CD4-positive, alpha-beta T cell (primary cell): Measurements from ENCODE around the gene HOXA9. TPM values are rescaled to one million over a fixed set of nuclear protein-coding genes. Genes with fewer than 3 reads are reported as not detected.

Source experiments
- ATAC-seq: fragments of 200-7000 bp; cut with Tn5 transposase; one replicate; pipeline ENCODE4 v1.10.0; 2022; ENCODE audit warnings: mild to moderate bottlenecking; ENCODE audit not compliant: poor library complexity
- CTCF ChIA-PET: fragments of 350-600 bp; sonication (Branson Sonifier 250); formaldehyde crosslinking; loops from one replicate; lab custom pipeline; 2021; ENCODE audit warnings: antibody characterized with exemption, inconsistent platforms; lab: Charles Lee
- POLR2A ChIA-PET: fragments of 350-600 bp; sonication (Branson Sonifier 250); formaldehyde crosslinking; loops from one replicate; lab custom pipeline; 2021; ENCODE audit warnings: antibody characterized with exemption, inconsistent platforms; lab: Charles Lee
- DNase-seq, 14 experiments: peaks; one replicate each; pipeline ENCODE4 v3.0.0-alpha.2; 2013 to 2020; ENCODE audit warnings: mixed read lengths in 2 of 14
- H3K27ac ChIP-seq, 2 donors: one replicate each; pipeline versions ENCODE4 v1.5.1 to v1.7.0; 2013; ENCODE audit warnings: low read length in 2 of 2, low read depth in 1 of 2, mild to moderate bottlenecking in 1 of 2
- H3K27me3 ChIP-seq, 2 experiments: 1 replicate in 1 of 2; 2 replicates in 1 of 2; pipeline versions ENCODE4 v1.6.1 to v1.7.0; 2013; ENCODE audit warnings: low read length in 2 of 2, control low read depth in 1 of 2, mild to moderate bottlenecking in 1 of 2, moderate library complexity in 1 of 2; ENCODE audit not compliant: insufficient read depth in 2 of 2, control insufficient read depth in 1 of 2
- H3K36me3 ChIP-seq: one replicate; pipeline ENCODE4 v1.6.1; 2013; ENCODE audit warnings: low read length, control low read depth; ENCODE audit not compliant: insufficient read depth
- H3K4me1 ChIP-seq: one replicate; pipeline ENCODE4 v1.6.1; 2013; ENCODE audit warnings: low read length, control low read depth; ENCODE audit not compliant: insufficient read depth
- H3K4me3 ChIP-seq: one replicate; pipeline ENCODE4 v1.5.1; 2013; ENCODE audit warnings: mild to moderate bottlenecking, low read length, moderate library complexity
- H3K9me3 ChIP-seq, 2 experiments: 1 replicate in 1 of 2; 2 replicates in 1 of 2; pipeline versions ENCODE4 v1.6.1 to v1.7.0; 2013; ENCODE audit warnings: low read length in 2 of 2, mild to moderate bottlenecking in 2 of 2, control low read depth in 1 of 2, moderate library complexity in 1 of 2; ENCODE audit not compliant: control insufficient read depth in 1 of 2, insufficient read depth in 1 of 2
- H3K27ac Mint-ChIP-seq: one replicate; pipeline ENCODE4 v1.8.0; 2020; ENCODE audit warnings: mixed read lengths
- H3K27me3 Mint-ChIP-seq: one replicate; pipeline ENCODE4 v1.8.0; 2021; ENCODE audit warnings: mixed read lengths
- H3K36me3 Mint-ChIP-seq: one replicate; pipeline ENCODE4 v1.8.0; 2021; ENCODE audit warnings: low read depth, mixed read lengths
- H3K4me1 Mint-ChIP-seq: one replicate; pipeline ENCODE4 v1.8.0; 2021; ENCODE audit warnings: low read depth, mixed read lengths
- H3K4me3 Mint-ChIP-seq: one replicate; pipeline ENCODE4 v1.8.0; 2020; ENCODE audit warnings: mild to moderate bottlenecking, mixed read lengths
- H3K9me3 Mint-ChIP-seq: one replicate; pipeline ENCODE4 v1.8.0; 2020; ENCODE audit warnings: mixed read lengths
- intact Hi-C, 2 experiments: fragments of 100-400 bp; cut with DNase I in 1 of 2; cut with micrococcal nuclease in 1 of 2; formaldehyde crosslinking; loops; one replicate each; pipeline versions ENCODE4 v1.15.1 to v1.9.0; 2023 to 2025; cut with DNase I, micrococcal nuclease
- microRNA-seq: library from miRNA; unstranded; fragments of <30 nt; microRNA quantifications from one replicate; pipeline ENCODE4 v1.2.0, GENCODE V29; 2021; ENCODE audit warnings: borderline microRNAs expressed, borderline replicate concordance
- total RNA-seq, 174 experiments: library from RNA in 2 of 174; stranded (reverse) in 2 of 174; gene quantifications; one replicate each; pipeline ENCODE4 v1.2.3 and lab custom pipeline; 2021 to 2026
- TF ChIP-seq, protein P1 (sequence below): fragments of 200-600 bp; IDR thresholded peaks from one replicate; pipeline ENCODE4 v1.8.0; 2022; ENCODE audit warnings: antibody characterized with exemption, mild to moderate bottlenecking

HOXA9 gene
- total RNA-seq, 2 experiments from 2014 or later: not detected

DNA sequence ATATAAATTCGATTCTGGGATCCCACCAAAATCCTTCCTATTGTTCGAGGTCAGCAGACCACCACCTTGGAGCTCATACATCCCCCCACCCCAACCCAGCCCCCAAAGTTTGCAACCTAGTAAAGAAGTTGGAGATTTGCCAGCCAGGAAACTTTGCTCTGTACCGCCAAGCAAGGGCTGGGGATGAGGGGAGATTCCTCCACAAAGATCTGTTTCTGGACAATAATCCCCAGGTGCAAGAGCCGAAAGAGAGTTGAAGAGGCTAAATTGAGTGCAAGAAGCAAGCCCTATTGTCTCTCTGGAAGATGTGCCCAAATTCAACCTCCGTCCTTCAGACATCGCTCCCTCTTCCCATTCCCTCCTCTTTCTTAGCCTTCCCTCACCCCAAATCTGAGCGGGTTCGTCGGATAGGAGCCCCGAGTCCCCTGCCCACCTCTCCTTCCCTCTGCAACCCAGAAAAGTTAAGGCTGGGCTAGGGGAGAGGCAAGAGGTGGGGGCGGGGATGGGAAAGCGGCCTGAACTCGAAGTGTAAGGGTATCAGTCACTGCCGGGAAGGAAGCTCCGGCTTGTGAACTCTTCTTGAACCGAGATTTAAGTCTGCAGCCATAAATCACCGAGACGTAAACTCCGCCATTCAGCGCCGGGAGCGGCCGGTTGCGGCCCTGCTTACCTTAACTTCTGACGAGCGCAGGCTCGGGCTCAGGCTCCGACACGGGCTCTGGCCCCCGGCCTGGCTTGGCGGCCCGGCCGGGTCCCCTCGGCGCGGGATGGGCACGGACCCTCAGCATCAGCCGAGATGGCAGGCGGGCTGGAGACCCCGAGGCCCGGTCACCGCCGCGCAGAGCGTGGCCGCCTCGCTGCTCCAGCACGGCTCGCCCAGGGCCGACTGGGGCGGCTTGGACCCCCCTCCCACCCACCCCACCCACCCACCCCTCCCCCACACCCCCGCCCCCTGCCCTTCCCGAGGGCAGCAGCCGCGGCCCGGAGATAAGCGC, 52.1 kb downstream of the HOXA9 start:
- H3K27me3 Mint-ChIP-seq: peaks cover 36% of the 10 kb centered on the region
- Histone ChIP-seq H3K9me3 (peaks cover 0 to 18% of the 10 kb centered on the region in 2 experiments), H3K36me3 (no peaks in the 10 kb centered on the region), H3K27me3 (peaks cover 5% of the 10 kb centered on the region in 2 experiments), H3K4me3 (no peak overlapping the region), H3K27ac (no peak overlapping the region), H3K4me1 (no peaks in the 10 kb centered on the region)
- no peaks in the 10 kb centered on the region for H3K4me1 Mint-ChIP-seq
- no peak overlapping the region for H3K27ac Mint-ChIP-seq
- no peak overlapping the region for H3K4me3 Mint-ChIP-seq
- H3K9me3 Mint-ChIP-seq: no peaks in the 10 kb centered on the region
- POLR2A ChIA-PET: no interaction called here
- CTCF ChIA-PET: no interaction called here
- DNase-seq: no peak
- H3K36me3 Mint-ChIP-seq: no peaks in the 10 kb centered on the region
- intact Hi-C loops: no loop called here
- no peak for ATAC-seq
- TF ChIP-seq, protein P1, sequence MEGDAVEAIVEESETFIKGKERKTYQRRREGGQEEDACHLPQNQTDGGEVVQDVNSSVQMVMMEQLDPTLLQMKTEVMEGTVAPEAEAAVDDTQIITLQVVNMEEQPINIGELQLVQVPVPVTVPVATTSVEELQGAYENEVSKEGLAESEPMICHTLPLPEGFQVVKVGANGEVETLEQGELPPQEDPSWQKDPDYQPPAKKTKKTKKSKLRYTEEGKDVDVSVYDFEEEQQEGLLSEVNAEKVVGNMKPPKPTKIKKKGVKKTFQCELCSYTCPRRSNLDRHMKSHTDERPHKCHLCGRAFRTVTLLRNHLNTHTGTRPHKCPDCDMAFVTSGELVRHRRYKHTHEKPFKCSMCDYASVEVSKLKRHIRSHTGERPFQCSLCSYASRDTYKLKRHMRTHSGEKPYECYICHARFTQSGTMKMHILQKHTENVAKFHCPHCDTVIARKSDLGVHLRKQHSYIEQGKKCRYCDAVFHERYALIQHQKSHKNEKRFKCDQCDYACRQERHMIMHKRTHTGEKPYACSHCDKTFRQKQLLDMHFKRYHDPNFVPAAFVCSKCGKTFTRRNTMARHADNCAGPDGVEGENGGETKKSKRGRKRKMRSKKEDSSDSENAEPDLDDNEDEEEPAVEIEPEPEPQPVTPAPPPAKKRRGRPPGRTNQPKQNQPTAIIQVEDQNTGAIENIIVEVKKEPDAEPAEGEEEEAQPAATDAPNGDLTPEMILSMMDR: no peak

Small RNAs within 50 kb of the gene (microRNA-seq; reads per million reads assigned to microRNA genes)
- gene MIR196B: 12.8 reads per million, percentile 42 among the genes with 10 or more reads in this experiment

Other genes starting within 250 kb of the HOXA9 start
- under 1 TPM; 0.14 to 0.22 TPM for gene HOXA1, start 69.5 kb downstream of the HOXA9 start, total RNA-seq
- gene HOXA2, start 62.9 kb downstream of the HOXA9 start, total RNA-seq: not detected
- not detected for gene HOXA4, start 34.8 kb downstream of the HOXA9 start, total RNA-seq
- not detected for gene HOXA5, start 21.9 kb downstream of the HOXA9 start, total RNA-seq
- not detected for gene HOXA6, start 17.8 kb downstream of the HOXA9 start, total RNA-seq
- gene HOXA3, start 13.0 kb downstream of the HOXA9 start, total RNA-seq: not detected
- gene HOXA7, start 8.9 kb downstream of the HOXA9 start, total RNA-seq: not detected
- gene HOXA10, start 8.8 kb upstream of the HOXA9 start, total RNA-seq: not detected
- not detected for gene HOXA11, start 19.7 kb upstream of the HOXA9 start, total RNA-seq
- gene HOXA13, start 34.6 kb upstream of the HOXA9 start, total RNA-seq: not detected
- under 1 TPM; 0.25 to 0.33 TPM for gene EVX1, start 77.3 kb upstream of the HOXA9 start, total RNA-seq